DMS153 treated with DMSO at 0.1 percent for 48 hours (cell line): ENCODE measurements around the gene STK39.

Experiments used
- DNase-seq: peaks from one replicate; lab custom pipeline; 2025; ENCODE audit not compliant: unreplicated experiment; lab: John Stamatoyannopoulos, UW

The STK39 gene

DNA sequence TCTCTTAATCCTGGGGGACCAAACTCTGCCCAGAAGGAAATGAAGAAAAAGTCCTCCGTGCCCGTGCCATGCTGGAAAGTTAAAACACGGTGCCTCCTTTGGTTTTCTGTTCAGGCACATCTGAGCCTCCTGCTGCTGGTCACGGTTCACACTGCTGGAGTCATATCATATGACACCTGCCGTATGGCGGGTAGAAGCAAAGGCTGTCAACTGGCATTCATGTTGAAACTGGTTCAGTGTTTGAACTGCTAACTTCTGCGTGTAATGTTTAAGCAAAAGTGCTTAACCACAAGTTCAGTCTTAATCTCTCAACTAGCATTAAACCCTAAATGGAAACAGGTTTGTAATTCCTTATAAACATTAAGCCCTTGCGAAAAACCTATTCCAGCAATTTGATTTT, 3.1 kb downstream of the STK39 start:
- DNase-seq: peak; percentile 73

DNA sequence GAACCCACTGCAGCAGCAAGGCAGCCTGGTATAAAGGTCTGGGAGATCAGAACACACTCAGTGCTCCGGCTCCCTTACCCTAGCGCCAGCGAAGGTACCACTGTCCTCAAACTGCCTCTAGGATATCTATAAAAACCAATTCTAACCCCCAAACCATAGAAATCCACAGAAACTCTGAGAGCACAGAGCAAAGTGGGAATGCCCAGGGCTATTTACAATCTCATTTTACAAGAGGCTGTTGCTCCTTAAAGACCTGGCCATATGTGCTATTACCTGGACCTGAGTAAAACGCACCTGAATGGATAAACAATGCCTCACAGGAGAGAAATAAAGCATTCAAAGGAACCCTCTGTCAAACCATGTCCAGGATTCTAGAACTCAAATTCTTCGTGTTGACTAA, 4.3 kb downstream of the STK39 start:
- no peak for DNase-seq

DNA sequence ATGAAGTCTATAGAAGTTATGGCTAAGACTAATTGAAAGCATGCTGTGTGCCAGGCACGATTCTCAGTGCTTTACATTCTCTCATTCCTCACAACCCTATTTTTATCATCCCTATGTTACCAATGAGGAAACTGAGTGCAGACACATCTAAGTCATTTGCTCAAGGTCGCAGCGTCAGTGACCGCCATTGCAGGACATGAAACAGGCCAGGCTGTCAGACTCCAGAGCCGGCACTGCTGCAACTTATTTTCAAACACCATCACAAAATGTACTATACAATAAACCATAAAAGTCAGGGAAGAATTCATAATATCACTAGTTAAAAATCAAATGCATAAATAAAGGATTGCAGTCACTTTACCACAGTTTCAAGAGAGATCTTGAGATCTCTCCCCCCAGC, 5.6 kb downstream of the STK39 start:
- no peak for DNase-seq

DNA sequence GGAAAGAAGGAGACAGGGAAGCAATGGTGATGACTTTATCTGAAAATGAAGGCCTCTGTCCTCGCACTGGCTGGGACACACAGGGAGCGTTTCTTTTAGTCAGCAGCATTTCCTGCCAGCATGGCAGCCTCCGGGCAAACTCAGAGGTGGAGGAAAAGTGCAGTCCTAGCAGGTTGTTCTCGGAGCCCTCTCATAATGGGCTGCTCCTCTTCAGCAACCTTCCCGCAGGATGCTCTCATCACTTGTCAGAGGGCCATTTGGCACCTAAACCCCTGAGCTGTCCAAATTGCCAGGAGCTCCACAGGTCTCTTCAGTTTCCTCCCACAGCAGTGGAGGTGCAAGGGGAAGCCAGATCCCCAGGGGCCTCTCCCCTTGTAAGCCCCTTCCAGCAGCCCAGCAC, 6.2 kb downstream of the STK39 start:
- no peak for DNase-seq

DNA sequence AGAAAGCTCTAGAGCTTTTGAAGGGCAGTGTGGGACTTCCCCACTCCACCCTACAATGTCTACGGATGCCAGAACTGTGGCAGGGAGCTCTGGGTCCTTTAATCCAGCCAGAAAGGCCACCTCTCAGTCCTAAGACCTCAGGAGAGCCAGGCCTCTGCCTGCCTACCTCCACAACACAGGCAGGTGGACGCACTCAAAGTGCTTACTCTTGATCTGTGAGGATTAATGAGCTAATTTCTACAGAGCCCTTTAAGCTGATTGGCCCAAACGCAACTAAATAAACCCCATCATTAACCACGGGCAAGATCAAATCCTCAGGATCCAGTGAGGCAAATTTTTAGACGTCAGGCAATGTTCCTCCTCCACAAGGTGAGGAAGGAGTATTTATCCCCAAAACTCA, 8.1 kb downstream of the STK39 start:
- no peak for DNase-seq

DNA sequence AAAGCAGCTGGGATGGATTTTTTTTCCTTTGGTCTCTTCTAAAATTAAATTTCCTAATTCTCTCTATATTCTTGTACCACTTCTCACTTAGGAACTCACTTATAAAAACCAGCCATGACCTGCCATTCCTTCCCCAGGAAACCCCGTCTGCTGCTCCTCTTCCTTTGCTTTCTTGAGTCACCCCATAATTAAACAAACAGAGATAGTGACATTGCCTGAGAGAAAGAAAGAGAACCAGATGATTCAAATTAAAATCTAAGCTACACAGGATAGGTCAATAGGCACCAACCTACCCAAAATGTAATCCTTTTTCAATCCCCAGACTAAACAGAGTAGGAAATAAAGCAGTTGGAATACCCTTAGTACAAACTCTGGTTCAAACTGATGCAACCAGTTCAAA, 9.7 kb downstream of the STK39 start:
- DNase-seq: no peak

DNA sequence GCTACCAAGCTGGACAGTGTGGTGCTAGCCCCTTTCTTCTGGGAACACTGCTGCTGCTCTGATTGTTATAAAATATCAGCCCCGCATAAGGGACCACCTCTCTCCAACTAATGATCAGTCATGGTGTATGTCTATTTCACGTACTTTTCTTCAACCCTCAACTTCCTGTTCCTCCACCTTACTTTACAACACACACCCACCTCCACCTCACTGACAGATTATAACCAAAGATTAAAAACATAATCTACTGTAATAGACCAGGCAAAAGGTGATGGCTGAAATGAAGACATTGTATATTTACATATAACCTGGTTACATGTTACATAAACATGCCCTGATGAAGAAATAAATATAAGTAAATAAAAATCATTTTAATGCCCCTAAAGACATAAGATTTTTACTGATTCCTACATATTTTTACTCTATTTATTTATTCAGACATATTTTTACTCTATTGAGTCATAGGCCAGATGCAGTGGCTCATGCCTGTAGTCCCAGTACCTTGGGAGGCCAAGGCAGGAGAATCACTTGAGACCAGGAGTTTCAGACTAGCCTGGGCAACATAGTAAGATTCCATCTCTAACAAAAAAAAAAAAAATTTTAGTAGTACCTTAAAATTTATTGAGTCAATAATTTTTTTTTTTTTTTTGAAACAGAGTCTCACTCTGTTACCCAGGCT, 12.8 kb downstream of the STK39 start:
- no peak for DNase-seq

DNA sequence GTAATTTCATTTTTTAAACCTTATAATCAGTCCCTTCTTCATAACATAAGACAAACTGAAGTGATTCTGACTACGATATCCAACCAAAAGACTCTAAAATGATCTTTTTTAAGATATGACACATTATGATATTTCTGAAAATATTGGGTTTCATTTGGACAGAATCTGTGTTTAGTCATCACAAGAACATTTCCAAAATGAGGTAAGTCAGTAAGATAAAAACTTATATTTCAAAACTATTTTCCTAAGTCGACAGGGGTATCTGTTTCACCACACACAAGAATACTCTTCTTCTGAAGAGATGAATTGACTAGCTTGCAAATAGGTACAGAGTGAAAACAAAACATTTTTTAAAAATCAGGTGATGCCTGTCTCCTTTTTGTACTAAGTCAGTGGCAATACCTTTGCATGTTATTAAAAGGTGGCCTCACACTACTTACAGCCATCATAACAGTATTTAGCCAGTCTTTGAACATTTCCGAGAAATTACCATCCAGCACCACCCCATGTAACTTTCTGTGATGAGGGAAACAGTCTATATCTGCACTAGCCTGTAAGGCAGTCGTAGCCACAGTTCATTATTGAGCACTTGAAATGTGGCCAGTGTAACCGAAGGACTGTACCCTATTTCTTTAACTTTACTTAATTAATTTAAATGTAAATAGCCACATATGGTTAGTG, 13.5 kb downstream of the STK39 start:
- DNase-seq: no peak

DNA sequence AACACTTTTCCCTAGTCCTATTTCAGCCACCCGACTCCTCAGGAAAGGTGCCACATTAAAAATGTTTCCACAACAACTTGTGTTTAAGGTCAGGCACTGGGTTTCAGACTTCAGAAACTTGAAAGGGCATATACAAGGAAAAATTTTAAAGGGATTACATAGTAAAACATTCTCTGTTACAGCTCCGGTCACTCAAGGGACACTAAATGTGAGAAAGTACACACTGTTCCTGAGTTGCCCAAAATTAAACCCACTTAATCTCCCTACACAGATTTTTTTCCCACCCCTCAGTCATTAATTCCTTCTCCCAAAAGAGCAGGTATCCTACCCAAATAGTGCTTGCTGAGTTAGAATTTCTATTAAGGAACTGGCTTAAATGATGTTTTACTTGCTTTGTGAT, 14.2 kb downstream of the STK39 start:
- no peak for DNase-seq

DNA sequence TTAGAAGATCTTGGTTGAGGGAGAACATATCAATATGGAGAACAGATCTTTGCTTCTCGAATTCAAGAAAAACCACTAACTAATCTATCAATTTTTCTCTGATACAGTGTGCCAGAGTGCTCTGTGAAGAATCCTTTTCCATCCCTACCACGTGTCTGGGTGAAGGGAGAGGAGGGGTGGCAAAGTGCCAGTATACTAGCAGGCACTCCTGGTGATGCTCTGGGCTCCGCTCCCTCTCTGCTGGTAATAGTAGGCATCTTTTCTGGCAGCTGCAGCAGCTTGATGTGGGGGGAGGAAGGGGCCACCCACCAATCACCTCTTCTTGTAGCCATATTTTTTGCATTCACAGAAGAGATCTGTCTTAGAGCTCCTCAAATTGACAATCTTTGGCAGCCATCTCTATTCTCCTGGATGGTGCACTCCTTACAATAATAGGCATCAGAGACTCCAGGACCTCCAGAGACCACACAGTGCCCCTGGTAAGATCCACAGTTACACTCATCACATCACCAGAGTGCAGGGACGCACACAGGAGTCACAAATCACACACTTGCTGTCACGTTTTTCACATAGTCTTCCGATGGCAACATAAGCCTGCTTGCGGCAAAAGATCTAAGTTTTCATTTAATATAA, 15.7 kb downstream of the STK39 start:
- no peak for DNase-seq

DNA sequence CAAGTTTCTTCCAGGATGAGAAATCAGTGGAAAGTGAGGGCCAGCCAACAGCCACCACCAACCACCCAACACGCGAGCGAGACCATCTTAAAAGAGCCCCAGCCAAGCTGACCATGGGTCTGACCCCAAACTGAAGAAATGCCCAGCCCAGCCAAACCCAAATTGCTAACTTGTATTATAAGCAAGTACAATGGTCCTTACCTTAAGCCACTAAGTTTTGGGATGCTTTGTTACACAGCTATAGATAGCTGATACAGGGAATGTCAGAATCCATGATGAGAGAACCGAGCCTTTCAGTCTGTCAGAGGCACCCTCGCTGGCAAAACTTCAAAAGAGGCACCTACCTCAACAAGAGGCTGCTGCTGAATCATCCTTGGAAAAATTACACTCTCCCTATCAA, 17.0 kb downstream of the STK39 start:
- DNase-seq: no peak

DNA sequence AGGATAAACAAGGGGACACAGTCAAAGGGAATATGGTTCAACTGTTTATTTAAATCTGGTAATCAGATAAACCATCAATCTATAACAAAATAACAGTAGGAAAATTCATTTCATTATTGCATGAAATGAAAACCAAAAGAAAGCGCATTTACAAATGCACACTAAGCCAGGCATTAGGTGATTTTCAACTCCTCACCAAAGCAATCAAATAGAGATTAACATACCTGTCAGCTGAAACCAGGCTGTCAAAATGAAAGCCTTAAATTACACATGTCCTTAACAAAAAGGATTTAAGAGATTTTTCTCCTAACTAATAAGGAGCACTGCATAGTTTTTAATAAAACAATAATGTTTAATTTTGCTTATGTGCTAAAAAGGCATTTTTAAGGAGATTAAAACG, 23.0 kb downstream of the STK39 start:
- DNase-seq: no peak

DNA sequence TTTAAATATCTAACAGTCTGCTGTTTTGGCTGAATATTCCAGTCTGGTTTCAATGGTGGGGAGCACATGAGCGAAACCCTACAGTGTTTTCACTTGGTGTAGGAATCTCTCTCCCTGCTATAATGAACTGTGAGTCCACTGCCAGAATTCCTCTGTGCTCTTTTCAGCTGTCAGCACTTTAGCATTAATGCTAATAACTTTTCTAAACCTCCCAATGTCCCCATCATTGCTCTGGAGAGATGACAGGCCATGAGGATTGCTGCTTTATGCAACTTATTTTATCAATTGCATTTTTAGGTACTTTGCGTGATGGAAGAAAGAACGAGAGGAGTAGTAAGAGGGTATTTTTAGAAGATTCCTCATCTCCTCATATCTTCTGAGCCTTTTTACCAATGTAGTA, 25.3 kb downstream of the STK39 start:
- no peak for DNase-seq

DNA sequence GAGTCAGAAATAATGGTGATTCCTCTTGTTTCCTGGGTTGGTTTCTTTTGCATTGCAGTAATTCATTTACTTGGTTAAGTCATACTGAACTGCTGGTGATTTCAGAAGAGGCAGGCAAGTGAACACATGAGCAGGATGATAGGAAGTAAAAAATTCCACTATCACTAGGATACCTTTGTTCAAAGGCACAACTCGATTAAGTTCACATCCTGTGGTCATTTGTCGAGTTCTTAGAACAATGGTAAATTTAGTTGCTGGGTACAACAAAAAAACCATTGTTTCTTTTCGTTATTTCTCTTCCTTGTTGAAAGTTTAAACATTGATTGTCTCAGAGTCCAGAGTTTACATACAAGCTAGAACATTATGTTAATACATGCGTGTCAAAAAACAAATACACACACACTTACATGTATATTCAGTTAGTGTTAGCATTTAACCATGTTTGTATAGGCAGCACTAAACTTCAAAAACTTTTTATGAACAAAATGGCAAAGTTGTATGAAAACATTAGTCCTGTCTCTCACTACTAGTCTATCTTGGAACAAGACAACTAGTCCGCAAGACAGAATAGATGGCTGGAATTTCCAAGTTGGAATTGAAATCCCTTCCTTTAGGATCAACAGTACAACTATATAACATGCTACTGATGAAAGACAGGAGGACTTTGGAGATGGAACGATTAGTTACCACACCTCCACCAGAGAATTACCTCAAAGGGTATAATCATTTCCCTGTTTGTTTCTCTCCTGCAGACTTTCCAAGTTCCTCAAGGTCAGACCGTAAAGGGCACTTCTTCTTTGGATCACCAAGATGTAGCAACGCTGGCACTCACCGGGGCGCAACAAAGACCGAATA, 26.2 kb downstream of the STK39 start:
- no peak for DNase-seq

DNA sequence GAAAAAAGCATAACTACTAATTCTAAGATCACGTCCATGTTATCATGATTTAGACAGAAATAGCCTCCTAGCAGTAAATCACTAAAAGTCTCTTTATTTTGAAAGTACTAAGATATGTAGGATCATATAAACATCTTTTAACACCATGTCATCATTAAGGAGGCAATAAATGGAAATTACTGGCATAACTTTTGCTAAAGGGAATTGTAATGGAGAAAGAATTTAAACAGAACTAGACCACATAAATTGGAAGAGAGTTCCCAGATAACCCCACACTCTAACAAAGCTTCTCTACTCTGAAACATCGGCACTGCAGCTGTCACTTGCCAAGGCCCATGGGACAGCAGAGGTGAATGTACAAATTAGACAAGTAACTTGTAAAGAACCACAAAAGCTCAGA, 29.5 kb downstream of the STK39 start:
- no peak for DNase-seq

DNA sequence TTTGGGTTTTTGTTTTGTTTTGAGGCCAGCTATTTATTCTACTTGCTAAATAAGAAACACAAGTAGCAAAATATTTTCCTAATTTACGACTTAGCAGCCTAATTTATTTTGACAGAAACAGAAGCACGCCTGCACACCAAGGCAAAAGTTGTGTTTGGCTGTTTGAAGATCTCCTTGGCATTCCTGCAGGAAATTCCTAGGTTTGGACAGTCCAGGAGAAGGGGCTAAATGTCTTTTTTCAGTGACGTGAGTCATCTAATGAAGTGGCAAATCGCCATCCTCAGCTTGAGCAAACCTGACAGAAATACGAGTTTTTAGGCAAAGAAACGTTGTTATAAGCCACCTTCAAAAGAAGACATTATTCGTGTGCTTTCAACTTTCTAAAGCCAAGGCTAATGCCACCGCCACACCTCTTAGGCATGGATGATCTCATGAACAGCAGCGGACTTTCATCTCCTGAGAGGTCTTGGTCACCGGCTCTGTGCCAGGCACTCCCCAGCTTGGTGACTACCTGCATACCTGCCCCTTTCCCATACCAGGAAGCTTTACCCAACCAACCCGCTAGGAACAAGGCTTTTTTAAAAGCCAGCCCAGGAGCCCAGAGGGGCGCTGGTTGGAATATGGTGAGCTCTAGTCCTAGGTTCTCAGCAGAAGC, 30.9 kb downstream of the STK39 start:
- no peak for DNase-seq

DNA sequence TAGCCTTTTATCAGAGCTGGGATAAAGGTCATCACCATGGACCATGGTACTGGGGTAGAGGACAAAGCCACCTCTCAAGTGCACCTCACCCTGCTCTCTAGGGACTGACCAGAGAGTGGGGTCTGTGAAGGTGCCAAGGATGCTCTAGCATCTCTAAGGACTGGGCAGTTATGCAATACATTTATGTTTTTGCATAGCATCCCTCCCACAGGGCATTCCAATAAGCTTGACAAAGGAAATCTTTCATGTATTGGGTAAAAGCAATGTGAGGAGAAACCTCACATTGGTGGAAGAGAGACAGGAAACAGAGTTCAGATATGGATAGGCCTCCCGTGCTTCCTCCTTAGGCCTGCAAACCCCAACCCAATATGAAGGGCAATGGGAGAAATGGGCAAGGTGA, 31.6 kb downstream of the STK39 start:
- DNase-seq: no peak

DNA sequence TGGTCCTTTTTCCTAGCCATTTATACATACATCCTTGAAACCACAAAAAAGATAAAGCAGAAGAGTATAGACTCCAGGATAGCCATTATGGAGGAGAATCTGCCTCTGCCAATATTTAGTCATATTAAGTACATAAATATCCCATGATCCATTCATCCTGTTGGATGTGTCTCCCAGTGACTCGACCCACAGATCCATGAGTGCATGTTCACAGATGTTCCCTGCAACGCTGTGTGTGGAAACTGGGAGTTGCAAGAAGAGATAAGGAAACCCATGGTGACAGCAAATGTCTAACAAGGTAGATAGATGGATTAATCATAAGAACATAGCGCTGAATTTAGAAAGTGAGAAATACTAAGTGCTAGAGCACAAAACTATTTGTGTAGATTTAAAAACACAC, 34.5 kb downstream of the STK39 start:
- DNase-seq: no peak

DNA sequence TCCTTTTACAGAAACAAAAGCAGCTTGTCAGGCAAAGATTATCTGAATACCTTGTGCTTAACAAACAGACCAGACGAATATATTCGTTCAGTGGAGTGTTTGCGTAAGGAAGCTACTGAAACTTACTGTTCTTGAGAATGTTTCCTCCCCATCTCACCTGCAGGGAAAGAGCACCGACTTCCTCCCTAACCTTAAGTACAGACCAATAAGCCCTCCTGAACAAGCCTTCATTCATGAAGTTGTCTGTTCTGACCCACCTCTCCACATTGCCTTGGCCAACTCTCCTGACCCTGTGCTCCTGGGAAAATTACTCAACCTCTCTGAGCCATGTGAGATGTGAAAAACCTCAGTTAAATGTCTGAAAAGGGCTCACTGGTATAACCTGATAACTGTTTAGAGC, 35.2 kb downstream of the STK39 start:
- DNase-seq: no peak

DNA sequence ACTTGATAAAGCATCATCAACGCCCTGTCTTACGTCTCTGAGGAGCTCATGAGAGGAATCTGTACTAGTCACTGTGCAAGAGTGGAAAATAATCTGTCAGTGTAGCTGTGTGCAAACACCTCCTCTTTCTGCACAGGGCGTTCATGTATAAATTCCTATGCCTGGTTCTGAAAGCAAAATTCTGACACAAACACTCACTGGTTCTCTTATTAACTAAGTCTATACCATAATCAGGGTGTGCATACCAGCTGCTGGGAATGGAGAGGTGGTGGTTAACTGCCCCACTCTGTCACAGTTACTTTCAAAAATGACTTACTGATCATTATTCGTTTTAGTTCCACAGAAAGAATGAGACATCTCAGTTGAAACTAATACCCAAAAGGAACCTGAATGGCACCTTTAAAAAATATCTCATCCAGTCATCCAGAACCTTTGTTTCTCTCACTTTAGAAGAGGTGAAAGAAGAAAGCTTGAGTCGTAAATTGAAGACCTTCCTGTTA, 35.7 kb downstream of the STK39 start:
- no peak for DNase-seq
